PFSK-1 (cell line): ENCODE results near the gene DTX3.

Experiments used
- FOXP2 ChIP-seq: optimal IDR thresholded peaks from 2 replicates; pipeline ENCODE3; 2011; ENCODE audit warnings: borderline replicate concordance, control low read depth, inconsistent platforms; ENCODE audit not compliant: insufficient read depth; ENCODE audit errors: extremely low read length, extremely low read depth
- POLR2AphosphoS5 ChIP-seq: IDR thresholded peaks from 2 replicates; pipeline ENCODE4 v1.6.1; 2012; ENCODE audit warnings: low read depth, mild to moderate bottlenecking, control low read depth, low read length, moderate library complexity
- REST ChIP-seq, 2 experiments: IDR thresholded peaks; 2 replicates each; pipeline versions ENCODE4 v1.6.1 to v1.8.0; 2011 to 2012; ENCODE audit warnings: low read depth in 2 of 2, low read length in 2 of 2, control low read depth in 1 of 2, inconsistent platforms in 1 of 2, mild to moderate bottlenecking in 1 of 2, moderate library complexity in 1 of 2; ENCODE audit not compliant: insufficient read depth in 1 of 2
- SIN3A ChIP-seq: IDR thresholded peaks from 2 replicates; pipeline ENCODE4 v1.6.1; 2012; ENCODE audit warnings: mild to moderate bottlenecking, low read length, moderate library complexity, borderline replicate concordance; ENCODE audit not compliant: insufficient read depth
- TAF1 ChIP-seq: IDR thresholded peaks from 2 replicates; pipeline ENCODE4 v1.6.1; 2012; ENCODE audit warnings: low read length, control low read depth, borderline replicate concordance; ENCODE audit not compliant: insufficient read depth

Gene DTX3

GRCh38 chr12:57564178-57564740, 40.4 kb upstream of the DTX3 start:
- TF ChIP-seq TAF1 (no peak), FOXP2 (no peak), REST (IDR thresholded peaks at IDR 0.05; ENCODE audit: insufficient read depth in 1 of 2, low read depth in 2 of 2, low read length in 2 of 2) (no peak), POLR2AphosphoS5 (no peak), SIN3A (no peak)

- no peak for TF ChIP-seq SIN3A
- no peak for TF ChIP-seq REST (IDR thresholded peaks at IDR 0.05; ENCODE audit: insufficient read depth in 1 of 2, low read depth in 2 of 2, low read length in 2 of 2)
- no peak for TF ChIP-seq POLR2AphosphoS5
- no peak for TF ChIP-seq FOXP2
- no peak for TF ChIP-seq TAF1
Observed at GRCh38 chr12:57568838-57569237, 35.8 kb upstream of the DTX3 start.

GRCh38 chr12:57569858-57570257, 34.8 kb upstream of the DTX3 start:
- TF ChIP-seq TAF1 = no peak
- TF ChIP-seq REST (IDR thresholded peaks at IDR 0.05; ENCODE audit: insufficient read depth in 1 of 2, low read depth in 2 of 2, low read length in 2 of 2) = no peak
- TF ChIP-seq FOXP2 = no peak
- no peak for TF ChIP-seq SIN3A
- no peak for TF ChIP-seq POLR2AphosphoS5

- TF ChIP-seq TAF1 (no peak), REST (IDR thresholded peaks at IDR 0.05; ENCODE audit: insufficient read depth in 1 of 2, low read depth in 2 of 2, low read length in 2 of 2) (no peak), FOXP2 (no peak), SIN3A (no peak), POLR2AphosphoS5 (no peak)
Observed at GRCh38 chr12:57571926-57572762, 32.5 kb upstream of the DTX3 start.
